HepG2 (cell line): Measurements from ENCODE around the gene IGSF8.

ENCODE experiments used
- PRDM15 ChIP-seq: sonication (generic); formaldehyde crosslinking; IDR thresholded peaks from 2 replicates; pipeline ENCODE4 v1.4.0; 2020; ENCODE audit warnings: missing genetic modification reagents
- SUZ12 ChIP-seq: fragments of 150-350 bp; IDR thresholded peaks from 2 replicates; pipeline ENCODE4 v1.6.1; 2014; ENCODE audit warnings: low read depth, low read length
- ZNF280D ChIP-seq: sonication (generic); formaldehyde crosslinking; IDR thresholded peaks from 2 replicates; pipeline ENCODE4 v1.5.1; 2020; ENCODE audit warnings: mild to moderate bottlenecking, missing genetic modification reagents
- ZNF878 ChIP-seq: sonication (generic); formaldehyde crosslinking; IDR thresholded peaks from 2 replicates; pipeline ENCODE4 v1.8.1; 2023; ENCODE audit warnings: mild to moderate bottlenecking, missing genetic modification reagents, moderate library complexity

GRCh38 chr1:160068225-160068624 lies 30.2 kb downstream of the IGSF8 start:
- no peak for TF ChIP-seq SUZ12
- no peak for TF ChIP-seq ZNF280D
- TF ChIP-seq PRDM15 (CRISPR knock-in tag) = no peak
- TF ChIP-seq ZNF878 = no peak
